HCT116 (cell line): Measurements from ENCODE around the gene NUFIP2.

ENCODE experiments used
- CEBPB ChIP-seq: IDR thresholded peaks from 2 replicates; pipeline ENCODE4 v1.6.1; 2012; ENCODE audit warnings: low read depth
- EZH2 ChIP-seq: fragments of 200-600 bp; sonication (generic); IDR thresholded peaks from 2 replicates; pipeline ENCODE4 v1.6.1; 2017; ENCODE audit warnings: antibody characterized with exemption, mixed run types
- EZH2phosphoT487 ChIP-seq: fragments of 200-600 bp; IDR thresholded peaks from 2 replicates; pipeline ENCODE4 v1.6.1; 2018; ENCODE audit warnings: antibody characterized with exemption, borderline replicate concordance
- JUND ChIP-seq: IDR thresholded peaks from 2 replicates; pipeline ENCODE4 v1.6.1; 2012
- POLR2A ChIP-seq: IDR thresholded peaks from 2 replicates; pipeline ENCODE4 v1.7.0; 2011; ENCODE audit warnings: borderline replicate concordance; ENCODE audit not compliant: insufficient read depth, insufficient read length; ENCODE audit errors: extremely low read depth
- POLR2AphosphoS5 ChIP-seq: IDR thresholded peaks from 2 replicates; pipeline ENCODE4 v1.6.1; 2011; ENCODE audit warnings: mild to moderate bottlenecking, low read depth, low read length, moderate library complexity
- RAD21 ChIP-seq: IDR thresholded peaks from 2 replicates; pipeline ENCODE4 v1.6.1; 2012; ENCODE audit warnings: low read depth, mild to moderate bottlenecking
- SIN3A ChIP-seq: IDR thresholded peaks from 2 replicates; pipeline ENCODE4 v1.6.1; 2012; ENCODE audit warnings: low read depth
- SP1 ChIP-seq: IDR thresholded peaks from 2 replicates; pipeline ENCODE4 v1.6.1; 2012; ENCODE audit warnings: low read depth
- ZFX ChIP-seq: fragments of 450-650 bp; IDR thresholded peaks from 2 replicates; pipeline ENCODE4 v1.6.1; 2017
- TF ChIP-seq, protein P1 (sequence below), 3 experiments: fragments of 200-600 bp in 1 of 3; sonication (generic) in 1 of 3; IDR thresholded peaks in 2 of 3; conservative IDR thresholded peaks in 1 of 3; 2 replicates each; pipeline ENCODE4 v1.5.1; 2012 to 2017; ENCODE audit warnings: low read depth in 2 of 3, low read length in 2 of 3, antibody characterized with exemption in 1 of 3, borderline replicate concordance in 1 of 3, control low read depth in 1 of 3, mild to moderate bottlenecking in 1 of 3, mixed read lengths in 1 of 3, mixed run types in 1 of 3, moderate library complexity in 1 of 3; ENCODE audit not compliant: insufficient read depth in 1 of 3
- TF ChIP-seq, protein P2 (sequence below): IDR thresholded peaks from 2 replicates; pipeline ENCODE4 v1.6.1; 2012
- TF ChIP-seq, protein P3 (sequence below): IDR thresholded peaks from 2 replicates; pipeline ENCODE4 v1.6.1; 2012

DNA sequence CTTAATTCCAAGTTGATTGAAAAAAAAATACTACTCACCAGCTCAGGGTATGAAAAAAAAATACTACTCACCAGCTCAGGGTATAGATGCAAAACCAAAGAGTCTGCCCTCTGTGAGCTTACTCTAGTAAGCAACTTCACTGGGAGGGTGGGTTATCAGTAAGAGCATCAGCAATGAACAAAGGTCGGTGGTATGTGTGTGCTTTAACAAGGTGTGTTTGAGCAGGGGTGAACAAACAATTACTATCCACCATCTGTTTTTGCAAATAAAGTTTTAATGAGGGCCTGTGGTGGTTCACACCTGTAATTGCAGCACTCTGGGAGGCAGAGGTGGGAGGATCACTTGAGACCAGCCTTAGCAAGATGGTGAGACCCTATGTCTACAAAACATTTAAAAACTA lies 20.0 kb downstream of the NUFIP2 start:
- TF ChIP-seq, protein P1, sequence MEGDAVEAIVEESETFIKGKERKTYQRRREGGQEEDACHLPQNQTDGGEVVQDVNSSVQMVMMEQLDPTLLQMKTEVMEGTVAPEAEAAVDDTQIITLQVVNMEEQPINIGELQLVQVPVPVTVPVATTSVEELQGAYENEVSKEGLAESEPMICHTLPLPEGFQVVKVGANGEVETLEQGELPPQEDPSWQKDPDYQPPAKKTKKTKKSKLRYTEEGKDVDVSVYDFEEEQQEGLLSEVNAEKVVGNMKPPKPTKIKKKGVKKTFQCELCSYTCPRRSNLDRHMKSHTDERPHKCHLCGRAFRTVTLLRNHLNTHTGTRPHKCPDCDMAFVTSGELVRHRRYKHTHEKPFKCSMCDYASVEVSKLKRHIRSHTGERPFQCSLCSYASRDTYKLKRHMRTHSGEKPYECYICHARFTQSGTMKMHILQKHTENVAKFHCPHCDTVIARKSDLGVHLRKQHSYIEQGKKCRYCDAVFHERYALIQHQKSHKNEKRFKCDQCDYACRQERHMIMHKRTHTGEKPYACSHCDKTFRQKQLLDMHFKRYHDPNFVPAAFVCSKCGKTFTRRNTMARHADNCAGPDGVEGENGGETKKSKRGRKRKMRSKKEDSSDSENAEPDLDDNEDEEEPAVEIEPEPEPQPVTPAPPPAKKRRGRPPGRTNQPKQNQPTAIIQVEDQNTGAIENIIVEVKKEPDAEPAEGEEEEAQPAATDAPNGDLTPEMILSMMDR (IDR thresholded peaks at IDR 0.05 in 2 of 3, conservative IDR thresholded peaks at IDR 0.05 in 1 of 3; ENCODE audit: borderline replicate concordance in 1 of 3, insufficient read depth in 1 of 3, low read depth in 2 of 3, low read length in 2 of 3), result no peak
- no peak for TF ChIP-seq EZH2
- no peak for TF ChIP-seq POLR2A
- no peak for TF ChIP-seq ZFX
- TF ChIP-seq POLR2AphosphoS5, result no peak
- TF ChIP-seq JUND, result no peak
- TF ChIP-seq SP1, result no peak
- TF ChIP-seq, protein P2, sequence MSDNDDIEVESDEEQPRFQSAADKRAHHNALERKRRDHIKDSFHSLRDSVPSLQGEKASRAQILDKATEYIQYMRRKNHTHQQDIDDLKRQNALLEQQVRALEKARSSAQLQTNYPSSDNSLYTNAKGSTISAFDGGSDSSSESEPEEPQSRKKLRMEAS, result no peak
- TF ChIP-seq, protein P3, sequence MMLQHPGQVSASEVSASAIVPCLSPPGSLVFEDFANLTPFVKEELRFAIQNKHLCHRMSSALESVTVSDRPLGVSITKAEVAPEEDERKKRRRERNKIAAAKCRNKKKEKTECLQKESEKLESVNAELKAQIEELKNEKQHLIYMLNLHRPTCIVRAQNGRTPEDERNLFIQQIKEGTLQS, result no peak
- TF ChIP-seq RAD21, result no peak
- no peak for TF ChIP-seq CEBPB
- no peak for TF ChIP-seq SIN3A
- no peak for TF ChIP-seq EZH2phosphoT487
